ENCODE results near the gene NACA2.

DNA sequence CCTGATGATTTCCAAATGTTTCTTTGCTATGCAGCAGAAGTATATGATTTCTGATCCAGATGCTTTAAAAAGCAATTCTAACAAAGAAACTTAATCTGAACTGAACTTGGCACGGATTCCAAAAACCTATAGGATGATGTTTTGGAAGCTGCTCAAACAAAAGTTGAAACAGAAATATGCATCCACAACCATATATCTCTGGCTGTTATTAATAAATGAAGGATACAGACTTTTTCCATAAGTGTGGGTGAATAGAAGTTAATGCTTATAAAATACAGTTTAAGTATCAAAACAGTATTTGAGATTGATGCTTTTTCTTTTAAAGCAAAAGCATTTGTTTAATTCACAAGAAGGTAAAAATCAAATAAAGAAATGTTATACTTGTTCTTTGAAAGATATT lies 27.9 kb upstream of the NACA2 start:
- TF ChIP-seq, protein P1, sequence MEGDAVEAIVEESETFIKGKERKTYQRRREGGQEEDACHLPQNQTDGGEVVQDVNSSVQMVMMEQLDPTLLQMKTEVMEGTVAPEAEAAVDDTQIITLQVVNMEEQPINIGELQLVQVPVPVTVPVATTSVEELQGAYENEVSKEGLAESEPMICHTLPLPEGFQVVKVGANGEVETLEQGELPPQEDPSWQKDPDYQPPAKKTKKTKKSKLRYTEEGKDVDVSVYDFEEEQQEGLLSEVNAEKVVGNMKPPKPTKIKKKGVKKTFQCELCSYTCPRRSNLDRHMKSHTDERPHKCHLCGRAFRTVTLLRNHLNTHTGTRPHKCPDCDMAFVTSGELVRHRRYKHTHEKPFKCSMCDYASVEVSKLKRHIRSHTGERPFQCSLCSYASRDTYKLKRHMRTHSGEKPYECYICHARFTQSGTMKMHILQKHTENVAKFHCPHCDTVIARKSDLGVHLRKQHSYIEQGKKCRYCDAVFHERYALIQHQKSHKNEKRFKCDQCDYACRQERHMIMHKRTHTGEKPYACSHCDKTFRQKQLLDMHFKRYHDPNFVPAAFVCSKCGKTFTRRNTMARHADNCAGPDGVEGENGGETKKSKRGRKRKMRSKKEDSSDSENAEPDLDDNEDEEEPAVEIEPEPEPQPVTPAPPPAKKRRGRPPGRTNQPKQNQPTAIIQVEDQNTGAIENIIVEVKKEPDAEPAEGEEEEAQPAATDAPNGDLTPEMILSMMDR (conservative IDR thresholded peaks at IDR 0.05; ENCODE audit: low read length), result no peak
- TF ChIP-seq EZH2phosphoT487 (IDR thresholded peaks at IDR 0.05; ENCODE audit: borderline replicate concordance), result no peak

All from Loucy (cell line).